ENCODE data around the gene SOX8.
"Not testable (repeated sequence)": the region's sequence is repeated elsewhere in the genome, so short reads cannot be mapped to it uniquely, and the experiment has no call there.

The SOX8 gene

GRCh38 chr16:955766-956165 is 25.8 kb upstream of the SOX8 start:
- not testable (repeated sequence) for DNase-seq

GRCh38 chr16:959232-960040 is 22.1 kb upstream of the SOX8 start:
- no peak for DNase-seq

GRCh38 chr16:962366-962765 is 19.2 kb upstream of the SOX8 start:
- no peak for DNase-seq

GRCh38 chr16:962901-963814 is 18.4 kb upstream of the SOX8 start:
- DNase-seq, result no peak

- peak; percentile 37 for DNase-seq
These were observed 17.7 kb upstream of the SOX8 start for GRCh38 chr16:963913-964312.

- DNase-seq, result peak; percentile 86
These were observed 17.1 kb upstream of the SOX8 start for GRCh38 chr16:964356-965035.

DNA sequence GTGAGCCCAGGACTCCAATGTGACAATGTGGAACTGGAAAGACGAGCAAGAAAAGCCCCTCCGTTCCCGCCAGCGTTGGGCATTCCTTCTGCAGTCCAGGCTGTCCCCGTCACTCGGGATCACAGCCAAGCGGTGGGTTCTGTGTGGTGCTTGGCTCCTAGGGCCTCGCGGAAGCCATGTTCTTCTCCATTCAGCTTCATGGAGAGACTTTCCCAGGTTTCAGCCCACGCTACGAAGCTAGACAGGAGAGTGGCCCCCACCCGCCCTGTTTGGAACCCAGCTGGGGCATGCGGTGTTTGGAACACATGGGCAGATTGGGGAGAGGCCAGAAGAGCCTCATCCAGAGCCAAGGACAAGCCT is 16.6 kb upstream of the SOX8 start:
- no peak for DNase-seq

DNA sequence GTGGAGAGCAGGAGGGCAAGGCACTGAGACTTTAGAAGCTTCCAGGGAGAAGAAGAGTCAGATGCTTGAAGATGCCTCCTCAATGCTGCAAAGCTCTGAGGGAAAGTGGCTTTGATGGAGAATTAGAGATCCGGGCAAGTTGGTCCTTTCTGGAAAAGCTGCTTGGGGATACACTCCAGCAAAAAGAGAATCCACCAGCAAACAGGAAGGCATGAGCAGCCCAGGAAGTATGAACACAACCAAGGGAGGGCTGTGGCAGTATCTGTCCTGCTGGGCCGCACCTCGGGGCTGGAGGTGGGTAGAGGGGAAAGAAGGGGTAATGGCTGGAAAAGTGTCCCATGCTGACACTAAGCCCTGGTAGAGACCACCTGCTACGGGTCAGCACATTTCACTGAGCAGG is 16.1 kb upstream of the SOX8 start:
- no peak for DNase-seq

- DNase-seq, result no peak
These were observed 15.5 kb upstream of the SOX8 start for GRCh38 chr16:966035-966434.

GRCh38 chr16:966505-966904 is 15.1 kb upstream of the SOX8 start:
- DNase-seq, result no peak

DNA sequence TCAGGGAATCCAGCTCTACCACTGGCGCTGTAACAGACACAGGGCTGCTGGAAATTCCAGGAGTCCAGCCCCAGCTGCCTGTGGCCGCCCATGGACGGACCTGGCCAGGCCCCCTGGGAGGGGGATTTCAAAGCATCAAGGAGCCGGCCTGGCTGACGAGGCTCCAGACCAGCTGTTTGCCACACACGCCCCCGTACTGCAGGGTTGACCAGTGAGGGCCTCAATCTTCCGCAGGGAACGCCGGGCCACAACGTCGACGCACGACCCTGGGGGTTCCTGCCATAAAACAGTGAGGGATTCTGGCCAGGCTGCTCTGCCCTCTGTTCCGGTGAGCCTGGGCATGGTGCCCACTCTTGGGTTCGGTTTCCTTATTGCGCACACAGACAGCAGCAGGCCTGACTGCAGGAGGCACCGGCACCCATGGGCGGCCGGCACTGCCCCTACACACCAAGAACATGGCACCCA is 14.5 kb upstream of the SOX8 start:
- no peak for DNase-seq

DNA sequence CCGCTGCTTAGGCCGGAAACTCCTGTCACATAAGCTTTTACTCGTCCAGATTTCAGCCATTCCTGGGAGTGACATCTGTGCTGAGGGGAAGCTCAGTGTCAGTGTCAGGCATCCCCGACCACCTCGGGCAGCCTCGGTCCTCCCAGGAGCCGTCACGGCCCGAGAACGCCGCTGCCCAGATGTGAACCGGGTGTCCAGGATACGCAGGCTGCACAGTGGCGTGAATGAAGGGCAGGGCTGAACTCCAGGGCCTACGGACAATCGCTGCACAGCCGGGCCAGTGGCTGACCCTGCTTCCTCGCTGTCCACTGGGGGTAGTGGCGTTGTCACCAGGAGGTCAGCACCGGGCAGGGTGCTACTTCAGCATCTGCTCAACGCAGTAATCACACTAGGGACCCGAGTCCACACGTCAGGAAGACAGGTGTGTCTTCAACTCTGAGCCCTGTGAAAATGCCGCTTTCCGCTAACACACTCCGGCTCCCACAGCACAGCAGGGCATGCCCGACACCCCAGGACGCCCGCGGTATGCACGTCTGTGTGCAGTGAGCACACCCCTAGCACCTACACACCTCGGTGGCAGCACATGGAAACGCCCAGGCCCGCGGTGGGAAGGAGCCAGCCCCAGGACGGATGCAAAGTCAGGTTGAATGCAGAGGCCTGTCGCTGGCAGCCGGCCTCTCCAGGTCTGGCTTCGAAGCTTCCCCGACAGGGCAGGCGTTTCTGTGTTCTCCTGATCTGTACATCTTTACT is 13.8 kb upstream of the SOX8 start:
- DNase-seq, result no peak

- no peak for DNase-seq
These were observed 12.9 kb upstream of the SOX8 start for GRCh38 chr16:968620-969019.

- no peak for DNase-seq
These were observed 11.8 kb upstream of the SOX8 start for GRCh38 chr16:969508-970385.

- no peak for DNase-seq
These were observed 11.2 kb upstream of the SOX8 start for GRCh38 chr16:970386-970765.

DNA sequence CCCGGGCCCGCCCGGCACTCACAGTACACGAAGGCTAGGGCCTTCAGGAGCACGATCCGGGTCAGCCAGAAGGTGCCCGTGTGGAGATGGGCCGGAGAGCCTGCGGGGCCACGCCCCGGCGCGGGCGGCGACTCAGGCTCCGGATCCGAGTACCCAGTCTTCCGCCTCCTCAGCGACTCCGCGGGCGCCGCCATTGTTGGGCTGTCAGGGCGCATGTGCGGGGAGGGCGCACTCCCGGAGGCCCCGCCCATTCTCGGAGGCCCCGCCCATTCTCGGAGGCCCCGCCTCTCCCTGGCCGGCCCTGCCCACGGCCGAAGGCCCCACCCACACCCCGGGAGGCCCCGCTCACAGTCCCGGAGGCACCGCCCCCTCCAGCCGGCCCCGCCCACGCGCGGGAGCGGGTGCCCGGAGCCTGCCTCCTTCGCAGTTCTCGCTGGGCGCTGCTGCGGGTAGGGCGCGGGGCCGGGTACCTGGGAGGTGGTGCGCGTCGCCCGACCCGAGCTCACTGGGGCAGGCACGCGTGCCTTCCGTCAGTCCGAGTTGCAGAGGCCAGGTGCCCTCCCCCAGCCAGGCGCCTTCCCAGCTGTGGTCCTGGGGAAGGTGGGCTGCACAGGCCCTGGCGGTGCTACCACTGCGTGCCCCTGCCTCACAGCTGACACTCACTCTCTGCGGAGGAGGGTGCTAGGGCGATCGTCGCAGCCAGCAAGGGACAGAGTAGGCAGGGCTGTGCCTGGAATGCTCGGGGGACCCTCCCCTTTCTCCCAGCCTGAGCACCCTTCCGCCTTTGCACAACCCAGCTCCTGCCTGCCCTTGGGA is 10.6 kb upstream of the SOX8 start, which contains the start of gene LMF1:
TSS of gene LMF1 (minus strand) at position 219 of the 816 bp plus-strand sequence. CDS start at position 215, 4 bp downstream.
- DNase-seq, result peak; percentile 93

GRCh38 chr16:971582-971905 is 10.0 kb upstream of the SOX8 start:
- no peak for DNase-seq

DNA sequence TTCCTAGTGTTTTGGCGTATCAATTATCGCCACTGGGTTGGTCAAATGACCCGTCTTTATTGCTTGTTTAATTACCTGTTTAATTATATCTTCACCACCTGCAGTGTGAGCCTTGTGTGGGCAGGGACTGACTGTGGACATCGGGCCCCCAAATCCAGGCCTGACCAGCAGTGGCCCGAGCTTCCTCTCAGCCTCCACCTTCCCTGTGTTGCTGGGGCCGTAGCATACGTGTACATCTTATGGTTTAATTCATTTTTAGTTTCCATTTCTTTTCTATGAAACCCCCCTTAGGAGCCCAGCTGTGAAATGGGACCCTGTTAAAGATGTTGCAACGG is 9.6 kb upstream of the SOX8 start:
- DNase-seq, result no peak

DNA sequence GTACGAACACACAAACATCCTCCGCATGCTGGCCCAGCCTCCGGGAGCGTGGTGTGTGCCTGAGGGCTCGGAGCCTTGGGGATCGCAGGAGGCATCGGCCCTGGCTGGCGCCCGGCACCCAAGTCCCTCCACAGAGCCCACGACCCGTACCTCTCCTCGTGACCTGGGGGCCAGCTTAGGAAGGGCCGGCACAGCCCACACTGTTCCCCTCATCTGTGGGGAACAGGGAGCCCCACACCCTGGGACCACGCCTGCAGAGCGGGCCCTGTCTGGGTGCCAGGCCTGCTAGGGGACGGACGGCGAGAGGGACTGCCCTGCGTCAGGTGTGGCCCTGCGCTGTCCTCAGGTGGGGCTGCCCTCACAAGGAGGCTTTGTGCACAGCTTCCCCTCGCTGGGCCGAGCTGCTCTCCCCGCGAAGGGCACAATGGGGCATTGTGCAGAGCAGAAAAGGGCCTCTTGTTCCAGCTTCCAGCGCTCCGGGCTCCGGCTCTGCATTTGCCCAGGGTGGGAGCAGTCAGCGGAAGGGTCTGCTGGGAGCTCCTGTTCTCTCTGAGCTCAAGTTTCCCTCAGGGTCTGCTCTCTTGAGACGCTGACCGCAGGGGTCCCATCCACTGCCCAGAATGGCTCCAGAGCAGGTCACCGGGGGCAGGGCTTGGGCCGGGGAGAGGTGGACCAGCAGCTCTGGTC is 9.1 kb upstream of the SOX8 start:
- DNase-seq, result no peak

GRCh38 chr16:973366-973765 is 8.2 kb upstream of the SOX8 start:
- DNase-seq, result no peak
